Smooth muscle cell (in vitro differentiated cells): Measurements from ENCODE around the gene LAGE3. TPM values are rescaled to one million over a fixed set of nuclear protein-coding genes. Genes with fewer than 3 reads are reported as not detected.

Experiments
- DNase-seq: peaks from one replicate; lab custom pipeline; 2025; ENCODE audit not compliant: unreplicated experiment; lab: John Stamatoyannopoulos, UW
- H2AFZ ChIP-seq: fragments of 200-600 bp; sonication (generic); 2 replicates; pipeline ENCODE4 v1.6.0; 2016; ENCODE audit warnings: antibody characterized with exemption, low read depth, mild to moderate bottlenecking
- H3F3A ChIP-seq: fragments of 200-600 bp; sonication (generic); 2 replicates; pipeline ENCODE4 v1.6.0; 2017; ENCODE audit warnings: antibody characterized with exemption, low read depth
- H3K27ac ChIP-seq: fragments of 200-600 bp; sonication (generic); 2 replicates; pipeline ENCODE4 v1.5.1; 2016; ENCODE audit warnings: low read depth, mild to moderate bottlenecking
- H3K27me3 ChIP-seq: fragments of 200-600 bp; sonication (generic); 2 replicates; pipeline ENCODE4 v1.6.1; 2016; ENCODE audit warnings: low read depth, mild to moderate bottlenecking
- H3K36me3 ChIP-seq: fragments of 200-600 bp; sonication (generic); 2 replicates; pipeline ENCODE4 v1.5.1; 2016; ENCODE audit warnings: low read depth
- H3K4me1 ChIP-seq: fragments of 200-600 bp; sonication (generic); 2 replicates; pipeline ENCODE4 v1.5.1; 2016; ENCODE audit warnings: low read depth
- H3K4me2 ChIP-seq: fragments of 200-600 bp; sonication (generic); 2 replicates; pipeline ENCODE4 v1.6.0; 2016; ENCODE audit warnings: mild to moderate bottlenecking
- H3K4me3 ChIP-seq: fragments of 200-600 bp; sonication (generic); 2 replicates; pipeline ENCODE4 v1.5.1; 2016; ENCODE audit warnings: mild to moderate bottlenecking
- H3K79me2 ChIP-seq: fragments of 200-600 bp; sonication (generic); 2 replicates; pipeline ENCODE4 v1.6.0; 2016; ENCODE audit warnings: low read depth, mild to moderate bottlenecking
- H3K9ac ChIP-seq: fragments of 200-600 bp; sonication (generic); 2 replicates; pipeline ENCODE4 v1.6.0; 2016; ENCODE audit warnings: low read depth
- H3K9me3 ChIP-seq: fragments of 200-600 bp; sonication (generic); replicated peaks from 2 replicates; pipeline ENCODE4 v1.5.1; 2016; ENCODE audit warnings: low read depth
- H4K20me1 ChIP-seq: fragments of 200-600 bp; sonication (generic); 2 replicates; pipeline ENCODE4 v1.6.0; 2016; ENCODE audit warnings: low read depth
- CTCF ChIP-seq: fragments of 200-600 bp; sonication (generic); IDR thresholded peaks from 2 replicates; pipeline ENCODE4 v1.5.1; 2017; ENCODE audit warnings: borderline replicate concordance, mild to moderate bottlenecking, antibody characterized with exemption; ENCODE audit not compliant: insufficient read depth, poor library complexity, severe bottlenecking
- WGBS: methylation state at CpG from one replicate; pipeline ENCODE4 v1.1.7; 2016; ENCODE audit warnings: low lambda C conversion rate; 5-methylcytosine and 5-hydroxymethylcytosine counted together
- polyA plus RNA-seq: library from polyadenylated mRNA; unstranded; fragments of >200 nt; fragmentation: Nextera tagmentation; extraction: Ambion mirVana; gene quantifications from 2 replicates; pipeline ENCODE4 v1.2.1, GENCODE V29; 2016
- total RNA-seq: library from RNA; depleted of rRNA; stranded (reverse); fragments of >200 nt; gene quantifications from 2 replicates; pipeline ENCODE4 v1.2.3, GENCODE V29; 2014

The LAGE3 gene
- total and polyA plus RNA-seq, 2 experiments from 2014 or later, result 39.7 to 52.7 TPM

GRCh38 chrX:154483325-154483724 lies 4.2 kb upstream of the LAGE3 start:
- H3K27ac ChIP-seq, result no peak overlapping the region
- no peak overlapping the region for H3K4me2 ChIP-seq
- H3K9me3 ChIP-seq, result no peaks in the 10 kb centered on the region
- no peaks in the 10 kb centered on the region for H3K27me3 ChIP-seq
- no peak for TF ChIP-seq CTCF
- no peaks in the 10 kb centered on the region for H3K36me3 ChIP-seq
- H3K4me3 ChIP-seq, result no peak overlapping the region
- H2AFZ ChIP-seq, result no peak overlapping the region
- peaks cover 7% of the 10 kb centered on the region for H3K79me2 ChIP-seq
- H4K20me1 ChIP-seq, result no peaks in the 10 kb centered on the region
- DNase-seq, result no peak
- WGBS, result 80% methylated on average over 7 of the region's 7 CpGs
- no peaks in the 10 kb centered on the region for H3F3A ChIP-seq
- no peak overlapping the region for H3K9ac ChIP-seq
- H3K4me1 ChIP-seq, result no peaks in the 10 kb centered on the region

- H3F3A ChIP-seq, result no peaks in the 10 kb centered on the region
- H3K36me3 ChIP-seq, result no peaks in the 10 kb centered on the region
- H3K4me2 ChIP-seq, result no peak overlapping the region
- TF ChIP-seq CTCF, result no peak
- H3K27me3 ChIP-seq, result no peaks in the 10 kb centered on the region
- H4K20me1 ChIP-seq, result no peaks in the 10 kb centered on the region
- no peaks in the 10 kb centered on the region for H3K4me1 ChIP-seq
- 86% methylated on average over 6 of the region's 7 CpGs for WGBS
- DNase-seq, result no peak
- peaks cover 7% of the 10 kb centered on the region for H3K79me2 ChIP-seq
- no peak overlapping the region for H2AFZ ChIP-seq
- no peak overlapping the region for H3K9ac ChIP-seq
- no peak overlapping the region for H3K27ac ChIP-seq
- H3K9me3 ChIP-seq, result no peaks in the 10 kb centered on the region
- no peak overlapping the region for H3K4me3 ChIP-seq
Measured at GRCh38 chrX:154482786-154483185, 3.7 kb upstream of the LAGE3 start.

- no peak overlapping the region for H3K4me3 ChIP-seq
- no peaks in the 10 kb centered on the region for H3K36me3 ChIP-seq
- H3F3A ChIP-seq, result no peaks in the 10 kb centered on the region
- no peak overlapping the region for H3K4me2 ChIP-seq
- H2AFZ ChIP-seq, result no peak overlapping the region
- H3K9ac ChIP-seq, result no peak overlapping the region
- no peak for DNase-seq
- no peak for TF ChIP-seq CTCF
- no peaks in the 10 kb centered on the region for H3K9me3 ChIP-seq
- H3K27ac ChIP-seq, result no peak overlapping the region
- peaks cover 7% of the 10 kb centered on the region for H3K79me2 ChIP-seq
- no peaks in the 10 kb centered on the region for H4K20me1 ChIP-seq
- 85% methylated on average over 14 of the region's 14 CpGs for WGBS
- H3K4me1 ChIP-seq, result no peaks in the 10 kb centered on the region
- no peaks in the 10 kb centered on the region for H3K27me3 ChIP-seq
Measured at GRCh38 chrX:154481911-154482601, 3.0 kb upstream of the LAGE3 start.

GRCh38 chrX:154481195-154481594 lies 2.1 kb upstream of the LAGE3 start:
- WGBS, result 91% methylated on average over 5 of the region's 5 CpGs
- Histone ChIP-seq H3K4me3 (no peak overlapping the region), H3K27ac (no peak overlapping the region), H3K4me1 (no peaks in the 10 kb centered on the region), H3K79me2 (peaks cover 7% of the 10 kb centered on the region), H3K27me3 (no peaks in the 10 kb centered on the region), H3K9ac (no peak overlapping the region), H4K20me1 (no peaks in the 10 kb centered on the region), H3K9me3 (no peaks in the 10 kb centered on the region), H3K4me2 (no peak overlapping the region), H3F3A (no peaks in the 10 kb centered on the region), H3K36me3 (no peaks in the 10 kb centered on the region), H2AFZ (no peak overlapping the region)
- DNase-seq, result no peak
- TF ChIP-seq CTCF, result no peak
